Neural cell (in vitro differentiated cells): ENCODE data around the gene AKT1.

Experiments
- EP300 ChIP-seq: fragments of 450-650 bp; conservative IDR thresholded peaks from 2 replicates; pipeline ENCODE4 v1.6.1; 2014; ENCODE audit warnings: antibody characterized with exemption, mild to moderate bottlenecking, moderate library complexity; ENCODE audit not compliant: poor library complexity, severe bottlenecking
- POLR2AphosphoS5 ChIP-seq: IDR thresholded peaks from 2 replicates; pipeline ENCODE4 v1.6.1; 2012
- TF ChIP-seq, protein P1 (sequence below): fragments of 450-650 bp; IDR thresholded peaks from 2 replicates; pipeline ENCODE4 v1.5.1; 2014; ENCODE audit warnings: antibody characterized with exemption, mild to moderate bottlenecking, moderate library complexity; ENCODE audit not compliant: poor library complexity, severe bottlenecking

GRCh38 chr14:104725772-104726548 lies 69.6 kb downstream of the AKT1 start:
- TF ChIP-seq, protein P1, sequence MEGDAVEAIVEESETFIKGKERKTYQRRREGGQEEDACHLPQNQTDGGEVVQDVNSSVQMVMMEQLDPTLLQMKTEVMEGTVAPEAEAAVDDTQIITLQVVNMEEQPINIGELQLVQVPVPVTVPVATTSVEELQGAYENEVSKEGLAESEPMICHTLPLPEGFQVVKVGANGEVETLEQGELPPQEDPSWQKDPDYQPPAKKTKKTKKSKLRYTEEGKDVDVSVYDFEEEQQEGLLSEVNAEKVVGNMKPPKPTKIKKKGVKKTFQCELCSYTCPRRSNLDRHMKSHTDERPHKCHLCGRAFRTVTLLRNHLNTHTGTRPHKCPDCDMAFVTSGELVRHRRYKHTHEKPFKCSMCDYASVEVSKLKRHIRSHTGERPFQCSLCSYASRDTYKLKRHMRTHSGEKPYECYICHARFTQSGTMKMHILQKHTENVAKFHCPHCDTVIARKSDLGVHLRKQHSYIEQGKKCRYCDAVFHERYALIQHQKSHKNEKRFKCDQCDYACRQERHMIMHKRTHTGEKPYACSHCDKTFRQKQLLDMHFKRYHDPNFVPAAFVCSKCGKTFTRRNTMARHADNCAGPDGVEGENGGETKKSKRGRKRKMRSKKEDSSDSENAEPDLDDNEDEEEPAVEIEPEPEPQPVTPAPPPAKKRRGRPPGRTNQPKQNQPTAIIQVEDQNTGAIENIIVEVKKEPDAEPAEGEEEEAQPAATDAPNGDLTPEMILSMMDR = no peak
- TF ChIP-seq POLR2AphosphoS5 = no peak
- TF ChIP-seq EP300 = no peak
